Cardiac fibroblast (primary cell): ENCODE data around the gene HOXC11.

Experiments
- DNase-seq, 2 donors: peaks; one replicate each; pipeline versions ENCODE4 v3.0.0 to v3.0.0-alpha.2; 2010; ENCODE audit warnings: low read depth in 2 of 2
- H3K4me3 ChIP-seq, 2 donors: replicated peaks in 1 of 2; 1 replicate in 1 of 2; 2 replicates in 1 of 2; pipeline ENCODE4 v1.5.1; 2011; ENCODE audit warnings: low read depth in 2 of 2, low read length in 2 of 2, mild to moderate bottlenecking in 2 of 2, moderate library complexity in 1 of 2
- CTCF ChIP-seq: IDR thresholded peaks from one replicate; pipeline ENCODE4 v1.5.1; 2011; ENCODE audit warnings: low read depth, mild to moderate bottlenecking, low read length, inconsistent platforms

Gene HOXC11

DNA sequence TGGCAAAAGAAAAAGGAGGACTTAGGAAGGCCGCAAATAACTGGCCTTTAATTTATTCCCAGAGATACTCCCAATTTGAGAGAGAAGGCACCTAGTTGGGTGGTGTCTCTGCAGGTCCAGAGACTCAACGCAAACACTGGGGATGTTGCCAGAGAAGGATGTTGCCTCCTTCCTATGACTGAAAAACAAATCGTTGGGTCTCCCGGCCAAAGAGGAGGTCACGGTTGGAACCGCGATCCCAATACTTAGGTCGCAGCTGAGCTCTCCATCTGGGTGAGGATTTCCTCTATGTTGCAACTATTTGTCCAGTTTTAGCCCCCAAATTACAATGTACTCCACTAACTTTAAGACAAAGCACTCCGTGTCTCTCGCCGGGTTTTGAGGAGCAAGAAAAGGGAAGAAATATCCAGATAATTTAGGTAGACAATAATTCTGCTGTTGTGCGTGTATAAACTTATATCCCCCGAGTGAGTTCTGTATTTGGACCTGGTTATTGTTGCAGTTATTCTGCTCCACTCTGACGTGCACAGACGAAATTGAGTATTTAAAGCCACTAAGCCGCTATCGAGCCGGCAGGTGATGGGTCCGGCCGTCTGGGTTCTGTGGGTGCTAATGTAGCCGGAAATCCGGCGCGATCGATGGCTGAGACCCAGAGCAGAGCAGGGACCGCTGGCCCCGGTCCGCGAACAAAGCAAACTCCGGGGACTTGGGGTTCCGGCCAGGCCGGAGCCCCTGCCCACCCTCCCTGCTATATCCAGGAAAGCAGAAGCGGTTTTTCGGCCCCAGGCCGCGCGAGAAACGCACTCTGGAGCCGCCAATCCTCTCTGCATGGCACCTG lies 12.5 kb upstream of the HOXC11 start:
- H3K4me3 ChIP-seq, result no peak overlapping the region
- TF ChIP-seq CTCF, result no peak
- DNase-seq, result no peak

DNA sequence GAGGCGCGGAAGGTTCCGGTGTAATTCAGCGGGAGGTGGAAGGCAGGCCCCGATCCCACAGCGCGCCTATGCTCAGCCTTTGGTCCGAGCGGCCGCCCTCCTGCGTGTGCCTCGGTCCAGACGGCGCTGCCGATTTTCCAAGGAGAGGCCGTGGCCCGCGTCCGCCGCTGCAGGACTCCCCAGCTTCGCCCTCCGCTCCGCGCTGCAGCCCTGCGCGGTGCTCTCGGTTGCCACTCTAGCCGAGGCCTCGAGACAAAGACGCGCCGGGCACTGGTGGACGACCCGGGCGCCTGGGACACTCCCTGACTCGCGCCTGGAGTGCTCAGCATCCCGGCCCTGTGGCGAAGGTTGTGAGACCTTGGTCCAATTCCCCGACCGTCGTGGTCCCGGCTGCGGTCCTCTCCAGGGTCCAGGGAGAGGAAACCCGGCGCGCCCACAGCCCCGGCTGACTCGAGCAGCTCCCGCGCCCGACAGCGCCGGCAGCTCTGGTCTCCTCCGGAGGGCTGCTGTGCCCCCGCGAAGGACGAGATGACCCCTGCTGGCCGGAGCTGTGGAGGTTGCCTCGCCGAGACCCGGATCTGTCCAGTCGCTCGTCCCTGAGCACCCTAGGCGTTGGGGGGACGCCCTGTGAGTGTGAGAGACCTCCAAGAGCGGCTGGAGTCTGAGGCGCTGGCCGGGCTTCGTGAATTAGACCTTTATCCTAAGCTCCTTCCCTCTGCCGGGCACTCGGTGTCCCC lies 11.7 kb upstream of the HOXC11 start:
- H3K4me3 ChIP-seq, result no peak overlapping the region
- DNase-seq, result no peak
- TF ChIP-seq CTCF, result no peak

- no peak for DNase-seq
- TF ChIP-seq CTCF, result no peak
- H3K4me3 ChIP-seq, result no peak overlapping the region
These were observed 9.9 kb upstream of the HOXC11 start for GRCh38 chr12:53963005-53963404.

DNA sequence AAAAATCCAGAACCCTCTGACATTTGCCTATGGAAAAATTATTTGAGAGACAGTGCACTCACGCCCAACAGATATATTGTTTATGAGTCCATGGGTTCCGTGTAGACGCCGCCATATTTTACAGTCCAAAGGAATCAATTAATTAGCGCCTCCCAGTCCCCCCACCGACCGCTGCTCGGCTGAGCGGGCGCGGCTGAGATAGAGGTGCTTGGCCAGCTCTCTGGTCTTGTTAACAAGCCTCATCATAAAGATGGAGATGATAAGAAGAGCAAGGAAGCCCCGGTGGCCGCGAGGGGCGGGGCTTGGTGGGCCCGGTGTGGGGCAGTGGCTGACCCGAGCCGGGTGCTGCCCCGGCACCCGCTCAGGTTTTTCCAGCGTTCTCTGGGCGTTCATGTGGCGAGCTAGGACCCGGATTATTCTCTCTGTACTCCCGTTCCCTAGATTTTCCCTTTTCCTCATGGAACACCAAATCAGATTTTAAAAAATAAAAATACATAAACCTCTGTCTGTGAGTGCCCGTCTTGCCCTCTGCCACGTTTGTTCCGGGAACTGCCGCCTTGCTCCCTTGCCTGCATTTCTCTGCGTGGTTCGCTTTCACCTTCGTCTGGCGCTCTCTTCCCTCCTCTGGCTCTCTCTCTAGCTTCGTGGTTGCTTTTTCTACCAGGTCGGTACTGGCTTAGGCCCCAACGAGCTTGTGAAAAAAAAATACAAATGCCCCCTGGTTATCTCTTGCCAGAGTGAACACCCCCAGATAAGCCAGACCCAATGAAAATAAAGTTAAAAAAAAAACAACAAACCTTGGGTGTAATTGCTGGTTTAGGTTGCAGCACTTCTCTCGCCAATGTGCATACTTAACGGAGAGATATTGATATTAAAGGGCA lies 9.3 kb upstream of the HOXC11 start:
- DNase-seq, result no peak
- H3K4me3 ChIP-seq, result no peak overlapping the region
- TF ChIP-seq CTCF, result no peak

- DNase-seq, result no peak
- no peak overlapping the region for H3K4me3 ChIP-seq
- no peak for TF ChIP-seq CTCF
These were observed 8.6 kb upstream of the HOXC11 start for GRCh38 chr12:53964315-53964713.

- no peak for TF ChIP-seq CTCF
- no peak overlapping the region for H3K4me3 ChIP-seq
- no peak for DNase-seq
These were observed 7.4 kb upstream of the HOXC11 start for GRCh38 chr12:53965281-53966084.
